Astrocyte (in vitro differentiated cells and primary cell): ENCODE measurements around the gene CREM.

Experiments
- EZH2 ChIP-seq: IDR thresholded peaks from 2 replicates; pipeline ENCODE4 v1.6.1; 2012; ENCODE audit warnings: mild to moderate bottlenecking, low read length, inconsistent platforms; ENCODE audit not compliant: insufficient read depth
- TF ChIP-seq, protein P1 (sequence below): IDR thresholded peaks from 2 replicates; pipeline ENCODE4 v1.5.1; 2011; ENCODE audit warnings: low read depth, mild to moderate bottlenecking, inconsistent platforms, low read length, moderate library complexity; ENCODE audit not compliant: insufficient read depth

- TF ChIP-seq, protein P1, sequence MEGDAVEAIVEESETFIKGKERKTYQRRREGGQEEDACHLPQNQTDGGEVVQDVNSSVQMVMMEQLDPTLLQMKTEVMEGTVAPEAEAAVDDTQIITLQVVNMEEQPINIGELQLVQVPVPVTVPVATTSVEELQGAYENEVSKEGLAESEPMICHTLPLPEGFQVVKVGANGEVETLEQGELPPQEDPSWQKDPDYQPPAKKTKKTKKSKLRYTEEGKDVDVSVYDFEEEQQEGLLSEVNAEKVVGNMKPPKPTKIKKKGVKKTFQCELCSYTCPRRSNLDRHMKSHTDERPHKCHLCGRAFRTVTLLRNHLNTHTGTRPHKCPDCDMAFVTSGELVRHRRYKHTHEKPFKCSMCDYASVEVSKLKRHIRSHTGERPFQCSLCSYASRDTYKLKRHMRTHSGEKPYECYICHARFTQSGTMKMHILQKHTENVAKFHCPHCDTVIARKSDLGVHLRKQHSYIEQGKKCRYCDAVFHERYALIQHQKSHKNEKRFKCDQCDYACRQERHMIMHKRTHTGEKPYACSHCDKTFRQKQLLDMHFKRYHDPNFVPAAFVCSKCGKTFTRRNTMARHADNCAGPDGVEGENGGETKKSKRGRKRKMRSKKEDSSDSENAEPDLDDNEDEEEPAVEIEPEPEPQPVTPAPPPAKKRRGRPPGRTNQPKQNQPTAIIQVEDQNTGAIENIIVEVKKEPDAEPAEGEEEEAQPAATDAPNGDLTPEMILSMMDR = no peak
- no peak for TF ChIP-seq EZH2
These were observed 68.3 kb downstream of the CREM start for GRCh38 chr10:35194906-35195305.
